ENCODE data around the gene BCAS3. TPM values are rescaled to one million over a fixed set of nuclear protein-coding genes. Genes with fewer than 3 reads are reported as not detected.

BCAS3 gene
- total RNA-seq, 2 experiments from 2014 or later = 20.1 to 31.8 TPM

DNA sequence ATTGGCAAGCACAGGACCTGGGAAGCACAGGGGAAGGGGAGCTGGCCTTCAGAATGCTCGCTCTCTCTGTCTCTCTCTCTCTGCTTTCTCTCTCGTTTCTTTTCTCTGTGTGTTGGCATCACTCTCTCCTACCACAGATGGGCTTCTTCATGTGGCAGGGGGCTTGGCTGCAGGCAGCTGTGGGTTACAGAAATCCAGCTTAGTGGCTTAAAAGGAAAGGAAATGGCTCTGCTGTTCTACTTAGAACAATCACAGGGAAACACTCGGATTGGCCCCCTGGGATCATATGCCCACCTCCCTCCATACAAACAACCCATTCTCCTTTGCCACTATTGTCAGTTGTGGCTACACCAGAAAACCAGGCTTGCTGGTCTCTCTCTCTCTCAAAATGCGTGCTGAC is 742.4 kb downstream of the BCAS3 start:
- H3K36me3 Mint-ChIP-seq (ENCODE audit: low read depth) = no peaks in the 10 kb centered on the region
- Histone ChIP-seq H3K9me3 (ENCODE audit: control insufficient read depth in 1 of 2, insufficient read depth in 1 of 2, low read length in 2 of 2) (peaks cover 0 to 4% of the 10 kb centered on the region in 2 experiments), H3K27me3 (ENCODE audit: control insufficient read depth in 1 of 2, insufficient read depth in 2 of 2, low read length in 2 of 2) (peaks cover 23 to 42% of the 10 kb centered on the region in 2 experiments), H3K36me3 (ENCODE audit: insufficient read depth, low read length) (no peaks in the 10 kb centered on the region), H3K27ac (ENCODE audit: low read depth in 1 of 2, low read length in 2 of 2) (no peak overlapping the region), H3K4me3 (ENCODE audit: low read length) (no peak overlapping the region), H3K4me1 (ENCODE audit: insufficient read depth, low read length) (peaks cover 10% of the 10 kb centered on the region)
- CTCF ChIA-PET = no interaction called here
- POLR2A ChIA-PET = no interaction called here
- no peak for DNase-seq
- peaks cover 69% of the 10 kb centered on the region for H3K27me3 Mint-ChIP-seq
- TF ChIP-seq, protein P1, sequence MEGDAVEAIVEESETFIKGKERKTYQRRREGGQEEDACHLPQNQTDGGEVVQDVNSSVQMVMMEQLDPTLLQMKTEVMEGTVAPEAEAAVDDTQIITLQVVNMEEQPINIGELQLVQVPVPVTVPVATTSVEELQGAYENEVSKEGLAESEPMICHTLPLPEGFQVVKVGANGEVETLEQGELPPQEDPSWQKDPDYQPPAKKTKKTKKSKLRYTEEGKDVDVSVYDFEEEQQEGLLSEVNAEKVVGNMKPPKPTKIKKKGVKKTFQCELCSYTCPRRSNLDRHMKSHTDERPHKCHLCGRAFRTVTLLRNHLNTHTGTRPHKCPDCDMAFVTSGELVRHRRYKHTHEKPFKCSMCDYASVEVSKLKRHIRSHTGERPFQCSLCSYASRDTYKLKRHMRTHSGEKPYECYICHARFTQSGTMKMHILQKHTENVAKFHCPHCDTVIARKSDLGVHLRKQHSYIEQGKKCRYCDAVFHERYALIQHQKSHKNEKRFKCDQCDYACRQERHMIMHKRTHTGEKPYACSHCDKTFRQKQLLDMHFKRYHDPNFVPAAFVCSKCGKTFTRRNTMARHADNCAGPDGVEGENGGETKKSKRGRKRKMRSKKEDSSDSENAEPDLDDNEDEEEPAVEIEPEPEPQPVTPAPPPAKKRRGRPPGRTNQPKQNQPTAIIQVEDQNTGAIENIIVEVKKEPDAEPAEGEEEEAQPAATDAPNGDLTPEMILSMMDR (IDR thresholded peaks at IDR 0.05) = no peak
- no peak for ATAC-seq (ENCODE audit: poor library complexity)
- no peaks in the 10 kb centered on the region for H3K4me1 Mint-ChIP-seq (ENCODE audit: low read depth)
- intact Hi-C loops (cut with DNase I, micrococcal nuclease) = no loop called here
- H3K4me3 Mint-ChIP-seq = no peak overlapping the region
- no peaks in the 10 kb centered on the region for H3K9me3 Mint-ChIP-seq
- H3K27ac Mint-ChIP-seq = no peak overlapping the region

DNA sequence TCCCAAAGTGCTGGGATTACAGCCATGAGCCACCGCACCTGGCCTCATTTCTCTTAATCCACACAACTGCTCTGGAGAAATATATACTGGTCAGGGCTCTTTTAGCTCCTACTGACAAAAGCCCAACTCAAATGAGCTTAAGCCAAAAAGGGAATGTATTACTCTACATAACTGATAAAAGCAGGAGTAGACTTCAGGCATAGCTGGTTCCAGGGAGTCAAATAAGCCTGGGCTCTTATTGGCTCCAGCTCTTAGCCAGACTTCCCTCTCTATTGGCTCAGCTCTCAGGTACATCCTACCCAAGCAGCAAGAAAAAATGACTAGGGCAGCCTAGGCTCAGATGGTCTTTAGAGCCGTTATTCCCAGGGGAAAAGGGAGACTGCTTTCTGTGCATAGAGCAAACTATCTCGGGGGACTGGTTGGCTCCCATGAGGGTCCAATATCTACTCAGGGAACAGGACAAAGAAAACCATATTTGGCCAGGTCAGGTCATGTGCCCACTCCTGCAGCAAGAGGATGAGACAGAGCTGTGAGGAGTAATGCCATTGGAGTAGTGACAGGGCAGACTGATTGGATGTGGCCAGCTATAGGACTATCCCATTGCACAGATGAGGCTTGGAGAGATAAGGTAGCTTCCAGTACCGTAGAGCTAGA is 743.2 kb downstream of the BCAS3 start:
- ChIA-PET POLR2A (no interaction called here), CTCF (no interaction called here)
- Mint-ChIP-seq H3K27ac (no peak overlapping the region), H3K36me3 (ENCODE audit: low read depth) (no peaks in the 10 kb centered on the region), H3K9me3 (no peaks in the 10 kb centered on the region), H3K4me1 (ENCODE audit: low read depth) (no peaks in the 10 kb centered on the region), H3K27me3 (peaks cover 75% of the 10 kb centered on the region), H3K4me3 (no peak overlapping the region)
- Histone ChIP-seq H3K27me3 (ENCODE audit: control insufficient read depth in 1 of 2, insufficient read depth in 2 of 2, low read length in 2 of 2) (peaks cover 23 to 42% of the 10 kb centered on the region in 2 experiments), H3K4me1 (ENCODE audit: insufficient read depth, low read length) (peaks cover 10% of the 10 kb centered on the region), H3K36me3 (ENCODE audit: insufficient read depth, low read length) (no peaks in the 10 kb centered on the region), H3K4me3 (ENCODE audit: low read length) (no peak overlapping the region), H3K9me3 (ENCODE audit: control insufficient read depth in 1 of 2, insufficient read depth in 1 of 2, low read length in 2 of 2) (peaks cover 0 to 4% of the 10 kb centered on the region in 2 experiments), H3K27ac (ENCODE audit: low read depth in 1 of 2, low read length in 2 of 2) (no peak overlapping the region)
- intact Hi-C loops (cut with DNase I, micrococcal nuclease) = no loop called here
- TF ChIP-seq, protein P1 (IDR thresholded peaks at IDR 0.05) = no peak
- DNase-seq = no peak
- ATAC-seq (ENCODE audit: poor library complexity) = no peak

DNA sequence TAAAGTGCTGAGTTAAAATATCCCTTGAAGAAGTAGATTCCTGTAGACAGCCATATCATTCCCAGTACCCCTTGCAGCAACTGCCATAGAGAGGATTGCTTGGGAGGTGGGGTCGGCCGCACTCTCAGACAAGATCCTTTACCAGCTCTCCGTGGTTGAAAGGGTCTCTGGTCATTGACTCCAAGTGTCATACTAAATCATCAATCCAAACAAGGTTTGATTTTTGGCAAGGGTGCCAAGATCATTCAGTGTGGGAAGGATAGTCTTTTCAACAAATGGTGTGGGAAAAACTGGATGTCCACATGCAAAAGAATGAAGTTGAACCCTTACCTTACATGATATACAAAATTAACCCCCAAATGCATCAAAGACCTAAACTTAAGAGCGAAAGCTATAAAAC is 743.8 kb downstream of the BCAS3 start:
- peaks cover 78% of the 10 kb centered on the region for H3K27me3 Mint-ChIP-seq
- DNase-seq (no peak), ATAC-seq (ENCODE audit: poor library complexity) (no peak)
- TF ChIP-seq, protein P1 (IDR thresholded peaks at IDR 0.05) = no peak
- Histone ChIP-seq H3K36me3 (ENCODE audit: insufficient read depth, low read length) (no peaks in the 10 kb centered on the region), H3K4me3 (ENCODE audit: low read length) (no peak overlapping the region), H3K4me1 (ENCODE audit: insufficient read depth, low read length) (peaks cover 8% of the 10 kb centered on the region), H3K27me3 (ENCODE audit: control insufficient read depth in 1 of 2, insufficient read depth in 2 of 2, low read length in 2 of 2) (peaks cover 23 to 42% of the 10 kb centered on the region in 2 experiments), H3K9me3 (ENCODE audit: control insufficient read depth in 1 of 2, insufficient read depth in 1 of 2, low read length in 2 of 2) (peaks cover 0 to 4% of the 10 kb centered on the region in 2 experiments), H3K27ac (ENCODE audit: low read depth in 1 of 2, low read length in 2 of 2) (no peak overlapping the region)
- no peaks in the 10 kb centered on the region for H3K4me1 Mint-ChIP-seq (ENCODE audit: low read depth)
- H3K27ac Mint-ChIP-seq = no peak overlapping the region
- intact Hi-C loops (cut with DNase I, micrococcal nuclease) = no loop called here
- H3K36me3 Mint-ChIP-seq (ENCODE audit: low read depth) = no peaks in the 10 kb centered on the region
- ChIA-PET CTCF (no interaction called here), POLR2A (no interaction called here)
- H3K4me3 Mint-ChIP-seq = no peak overlapping the region
- no peaks in the 10 kb centered on the region for H3K9me3 Mint-ChIP-seq
